OCI-LY1 (cell line): Measurements from ENCODE around the gene GALC.

ENCODE experiments used
- H2AFZ ChIP-seq: fragments of 200-600 bp; sonication (generic), shearing (Covaris generic); 2 replicates; pipeline ENCODE4 v1.6.0; 2014; ENCODE audit warnings: antibody characterized with exemption, mild to moderate bottlenecking, low read length
- H3F3A ChIP-seq: fragments of 200-600 bp; sonication (generic), shearing (Covaris generic); 2 replicates; pipeline ENCODE4 v1.6.0; 2014; ENCODE audit warnings: mild to moderate bottlenecking, antibody characterized with exemption, low read length, moderate library complexity; ENCODE audit not compliant: insufficient read depth
- H3K27ac ChIP-seq: fragments of 200-600 bp; sonication (generic); 2 replicates; pipeline ENCODE4 v1.5.1; 2014; ENCODE audit warnings: low read length, mixed run types, mild to moderate bottlenecking, low read depth; ENCODE audit not compliant: poor library complexity, severe bottlenecking
- H3K27me3 ChIP-seq: fragments of 200-600 bp; sonication (generic); 2 replicates; pipeline ENCODE4 v1.6.0; 2014; ENCODE audit warnings: antibody characterized with exemption, mild to moderate bottlenecking, low read length, moderate library complexity; ENCODE audit not compliant: insufficient read depth
- H3K36me3 ChIP-seq: fragments of 200-600 bp; sonication (generic); 2 replicates; pipeline ENCODE4 v1.6.1; 2014; ENCODE audit warnings: mild to moderate bottlenecking, antibody characterized with exemption, low read length, moderate library complexity, mixed read lengths; ENCODE audit not compliant: insufficient read depth
- H3K4me1 ChIP-seq: fragments of 200-600 bp; sonication (generic); 2 replicates; pipeline ENCODE4 v1.5.1; 2014; ENCODE audit warnings: mild to moderate bottlenecking, low read length, moderate library complexity; ENCODE audit not compliant: insufficient read depth, severe bottlenecking
- H3K4me2 ChIP-seq: fragments of 200-600 bp; sonication (generic), shearing (Covaris generic); 2 replicates; pipeline ENCODE4 v1.6.1; 2014; ENCODE audit warnings: low read length
- H3K4me3 ChIP-seq: fragments of 200-600 bp; sonication (generic); 2 replicates; pipeline ENCODE4 v1.5.1; 2014; ENCODE audit warnings: low read length, low read depth, mild to moderate bottlenecking, mixed read lengths; ENCODE audit not compliant: poor library complexity, severe bottlenecking
- H3K79me2 ChIP-seq: fragments of 200-600 bp; shearing (Covaris generic); 2 replicates; pipeline ENCODE4 v1.6.1; 2016; ENCODE audit warnings: mixed run types, low read length, mixed read lengths; ENCODE audit not compliant: insufficient read depth
- H3K9ac ChIP-seq: fragments of 200-600 bp; sonication (generic), shearing (Covaris generic); 2 replicates; pipeline ENCODE4 v1.6.1; 2014; ENCODE audit warnings: mild to moderate bottlenecking, low read length, mixed read lengths
- H3K9me2 ChIP-seq: fragments of 200-600 bp; sonication (generic), shearing (Covaris generic); 2 replicates; pipeline ENCODE4 v1.6.1; 2014; ENCODE audit warnings: low read depth, mild to moderate bottlenecking, low read length, mixed read lengths
- H3K9me3 ChIP-seq: fragments of 200-600 bp; shearing (Covaris generic); 2 replicates; pipeline ENCODE4 v1.6.1; 2014; ENCODE audit warnings: low read length, mixed read lengths
- H4K20me1 ChIP-seq: fragments of 200-600 bp; sonication (generic), shearing (Covaris generic); 2 replicates; pipeline ENCODE4 v1.6.0; 2016; ENCODE audit warnings: mild to moderate bottlenecking, low read length; ENCODE audit not compliant: insufficient read depth
- EZH2 ChIP-seq: fragments of 200-600 bp; sonication (generic), shearing (Covaris generic); IDR thresholded peaks from 2 replicates; pipeline ENCODE4 v1.8.0; 2017; ENCODE audit warnings: borderline replicate concordance, mixed run types, mild to moderate bottlenecking, antibody characterized with exemption, low read length, moderate library complexity, mixed read lengths
- TF ChIP-seq, protein P1 (sequence below): fragments of 200-600 bp; sonication (generic), shearing (Covaris generic); IDR thresholded peaks from 2 replicates; pipeline ENCODE4 v1.5.1; 2017; ENCODE audit warnings: mild to moderate bottlenecking, antibody characterized with exemption, low read length, moderate library complexity, mixed read lengths

The GALC gene

DNA sequence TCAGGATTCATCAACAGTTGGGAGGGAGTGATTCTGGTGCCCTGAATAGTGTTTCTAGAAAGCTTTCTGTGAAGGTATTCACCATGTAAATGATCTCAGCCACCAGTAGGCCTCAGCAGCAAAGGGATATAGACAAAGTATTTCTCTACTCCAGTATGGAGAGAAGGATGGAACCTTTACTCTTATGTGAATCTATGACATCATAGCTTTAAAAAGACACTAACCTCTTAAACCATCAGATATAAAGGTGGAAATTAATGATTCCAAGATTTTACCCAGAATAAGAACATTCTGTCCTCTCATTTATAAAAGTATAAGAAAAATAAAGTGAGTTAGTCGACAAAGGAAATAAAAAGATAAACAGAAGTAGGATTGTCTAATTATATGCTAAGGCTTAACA, 16.5 kb upstream of the GALC start:
- no peaks in the 10 kb centered on the region for H3K9me3 ChIP-seq
- H3K4me2 ChIP-seq = no peak overlapping the region
- H2AFZ ChIP-seq = no peak overlapping the region
- H3K9ac ChIP-seq = no peak overlapping the region
- no peaks in the 10 kb centered on the region for H3K9me2 ChIP-seq
- no peaks in the 10 kb centered on the region for H3K36me3 ChIP-seq
- H3K27me3 ChIP-seq = no peaks in the 10 kb centered on the region
- TF ChIP-seq EZH2 = no peak
- TF ChIP-seq, protein P1, sequence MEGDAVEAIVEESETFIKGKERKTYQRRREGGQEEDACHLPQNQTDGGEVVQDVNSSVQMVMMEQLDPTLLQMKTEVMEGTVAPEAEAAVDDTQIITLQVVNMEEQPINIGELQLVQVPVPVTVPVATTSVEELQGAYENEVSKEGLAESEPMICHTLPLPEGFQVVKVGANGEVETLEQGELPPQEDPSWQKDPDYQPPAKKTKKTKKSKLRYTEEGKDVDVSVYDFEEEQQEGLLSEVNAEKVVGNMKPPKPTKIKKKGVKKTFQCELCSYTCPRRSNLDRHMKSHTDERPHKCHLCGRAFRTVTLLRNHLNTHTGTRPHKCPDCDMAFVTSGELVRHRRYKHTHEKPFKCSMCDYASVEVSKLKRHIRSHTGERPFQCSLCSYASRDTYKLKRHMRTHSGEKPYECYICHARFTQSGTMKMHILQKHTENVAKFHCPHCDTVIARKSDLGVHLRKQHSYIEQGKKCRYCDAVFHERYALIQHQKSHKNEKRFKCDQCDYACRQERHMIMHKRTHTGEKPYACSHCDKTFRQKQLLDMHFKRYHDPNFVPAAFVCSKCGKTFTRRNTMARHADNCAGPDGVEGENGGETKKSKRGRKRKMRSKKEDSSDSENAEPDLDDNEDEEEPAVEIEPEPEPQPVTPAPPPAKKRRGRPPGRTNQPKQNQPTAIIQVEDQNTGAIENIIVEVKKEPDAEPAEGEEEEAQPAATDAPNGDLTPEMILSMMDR = no peak
- peaks cover 6% of the 10 kb centered on the region; the same call in 1 of the 2 replicates for H3K79me2 ChIP-seq
- no peak overlapping the region for H3K4me3 ChIP-seq
- peaks cover 27% of the 10 kb centered on the region for H3K4me1 ChIP-seq
- H4K20me1 ChIP-seq = no peaks in the 10 kb centered on the region
- H3F3A ChIP-seq = no peaks in the 10 kb centered on the region
- no peak overlapping the region for H3K27ac ChIP-seq

- H3K36me3 ChIP-seq = no peaks in the 10 kb centered on the region
- no peak overlapping the region for H3K9ac ChIP-seq
- H3K9me2 ChIP-seq = no peaks in the 10 kb centered on the region
- peaks cover 31% of the 10 kb centered on the region for H3K4me1 ChIP-seq
- no peaks in the 10 kb centered on the region for H3F3A ChIP-seq
- H3K4me2 ChIP-seq = no peak overlapping the region
- H3K27ac ChIP-seq = no peak overlapping the region
- H3K79me2 ChIP-seq = peaks cover 6% of the 10 kb centered on the region; the same call in 1 of the 2 replicates
- no peaks in the 10 kb centered on the region for H3K27me3 ChIP-seq
- no peak overlapping the region for H3K4me3 ChIP-seq
- H3K9me3 ChIP-seq = no peaks in the 10 kb centered on the region
- no peaks in the 10 kb centered on the region for H4K20me1 ChIP-seq
- no peak overlapping the region for H2AFZ ChIP-seq
- no peak for TF ChIP-seq EZH2
- TF ChIP-seq, protein P1 = no peak
Observed at GRCh38 chr14:88008039-88008742, 15.2 kb upstream of the GALC start.

DNA sequence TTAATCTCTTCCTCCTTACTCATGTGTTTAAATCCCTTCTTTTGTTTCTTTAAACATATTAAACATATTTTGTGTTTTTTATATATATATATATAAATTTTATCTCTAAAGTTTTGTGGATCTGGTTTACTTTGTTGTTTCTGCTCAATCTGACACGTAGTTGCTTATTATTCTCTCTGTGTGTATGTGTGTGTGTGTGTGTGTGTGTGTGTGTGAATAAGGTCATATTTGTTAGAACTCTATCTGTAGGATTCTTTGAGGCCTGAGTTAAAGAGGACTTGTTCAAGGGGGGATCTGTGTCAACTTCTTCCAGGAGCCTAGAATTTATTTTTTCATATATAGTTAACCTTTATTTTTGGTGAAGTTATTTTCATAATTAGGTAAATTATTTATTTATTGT, 14.6 kb upstream of the GALC start:
- no peak for TF ChIP-seq EZH2
- TF ChIP-seq, protein P1 = no peak
- Histone ChIP-seq H3K4me1 (peaks cover 37% of the 10 kb centered on the region), H3K9ac (no peak overlapping the region)

More for the DNA sequence above, 14.6 kb upstream of the GALC start:
- H3K4me3 ChIP-seq = no peak overlapping the region
- no peaks in the 10 kb centered on the region for H3K27me3 ChIP-seq
- H3K79me2 ChIP-seq = peaks cover 6% of the 10 kb centered on the region; the same call in 1 of the 2 replicates
- no peaks in the 10 kb centered on the region for H3F3A ChIP-seq
- H2AFZ ChIP-seq = no peak overlapping the region
- H4K20me1 ChIP-seq = no peaks in the 10 kb centered on the region
- H3K4me2 ChIP-seq = no peak overlapping the region
- no peak overlapping the region for H3K27ac ChIP-seq
- no peaks in the 10 kb centered on the region for H3K9me3 ChIP-seq
- no peaks in the 10 kb centered on the region for H3K9me2 ChIP-seq
- H3K36me3 ChIP-seq = no peaks in the 10 kb centered on the region
